HG02588 (cell line): Measurements from ENCODE around the gene SRGAP3.
"Not testable (repeated sequence)": the region's sequence is repeated elsewhere in the genome, so short reads cannot be mapped to it uniquely, and the experiment has no call there.

Source experiments
- ATAC-seq: cut with Tn5 transposase; IDR thresholded peaks from one replicate; pipeline ENCODE4 v1.9.1; 2021; ENCODE audit warnings: mild to moderate bottlenecking, moderate library complexity; ENCODE audit not compliant: unreplicated experiment

The SRGAP3 gene

GRCh38 chr3:9249273-9250192 lies at the start of gene SRGAP3:
TSS of gene SRGAP3 (minus strand) at chr3:9249646. CDS start at chr3:9248951, 695 bp downstream.
- peak; percentile 100 for ATAC-seq

- no peak for ATAC-seq
Observed at GRCh38 chr3:9298236-9298635, 48.8 kb upstream of the SRGAP3 start.

DNA sequence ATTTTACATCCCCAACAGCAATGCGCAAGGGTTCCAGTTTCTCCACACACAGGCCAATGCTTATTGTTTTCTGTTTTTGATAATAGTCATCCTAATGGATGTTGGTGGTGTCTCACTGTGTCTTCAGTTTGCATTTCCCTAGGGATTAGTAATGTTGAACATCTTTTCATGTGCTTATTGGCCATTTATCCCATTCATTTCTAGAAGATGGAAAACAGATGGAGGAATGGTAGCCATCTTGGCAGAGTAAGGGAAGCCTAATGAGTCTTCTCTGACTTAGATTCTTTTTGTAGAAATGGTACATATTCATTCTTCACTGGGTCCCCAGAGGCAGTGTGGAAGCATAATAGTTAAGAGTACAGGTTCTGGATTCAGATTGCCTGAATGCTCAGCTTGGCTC lies 46.8 kb upstream of the SRGAP3 start:
- ATAC-seq = no peak

DNA sequence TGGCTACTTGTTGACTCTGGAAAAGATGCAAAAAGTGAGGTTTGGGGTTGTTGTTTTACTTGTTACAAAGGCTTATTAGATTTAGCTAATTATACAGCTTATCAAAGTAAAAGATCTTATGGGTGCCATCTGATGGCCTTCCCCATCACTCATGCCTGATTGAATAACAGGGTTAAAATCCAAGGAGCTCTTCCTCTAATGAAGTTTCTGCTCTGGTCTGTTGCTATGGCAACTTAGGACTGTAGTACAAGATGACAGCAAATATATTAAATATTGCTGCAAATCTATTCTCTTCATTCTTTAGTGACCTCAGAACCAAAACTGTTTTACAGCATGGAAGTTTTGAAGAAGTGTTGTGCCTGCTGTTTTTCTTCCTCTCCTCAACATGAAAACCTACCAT lies 45.6 kb upstream of the SRGAP3 start:
- no peak for ATAC-seq

DNA sequence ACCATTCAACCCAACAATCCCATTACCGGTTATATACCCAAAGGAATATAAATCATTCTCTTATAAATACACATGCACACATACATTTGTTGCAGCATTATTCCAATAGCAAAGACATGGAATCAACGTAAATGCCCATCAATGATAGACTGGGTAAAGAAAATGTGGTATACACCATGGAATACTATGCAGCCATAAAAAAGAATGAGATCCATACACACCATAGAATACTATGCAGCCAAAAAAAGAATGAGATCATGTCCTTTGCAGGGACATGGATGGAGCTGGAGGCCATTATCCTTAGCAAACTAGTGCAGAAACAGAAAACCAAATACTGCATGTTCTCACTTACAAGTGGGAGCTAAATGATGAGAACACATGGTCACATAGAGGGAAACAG lies 44.5 kb upstream of the SRGAP3 start:
- ATAC-seq = not testable (repeated sequence)

DNA sequence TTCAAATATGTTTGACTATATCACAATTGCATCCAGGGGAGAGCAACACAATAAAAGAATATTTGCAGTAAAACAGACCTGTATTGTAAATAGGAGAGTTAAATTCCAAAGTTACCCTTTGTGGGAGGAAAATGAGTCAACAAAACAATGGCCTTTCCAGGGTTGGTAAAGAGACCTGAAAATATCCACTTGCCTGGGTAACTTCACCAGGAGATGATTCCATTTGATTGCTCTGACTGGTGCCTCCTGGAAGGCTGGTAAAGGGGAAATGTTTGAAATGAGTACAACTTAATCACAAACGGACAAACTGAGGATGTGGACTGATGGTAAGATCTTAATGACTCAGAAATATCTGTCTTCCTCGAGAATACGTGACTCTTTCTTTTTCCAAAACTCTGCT lies 43.6 kb upstream of the SRGAP3 start:
- ATAC-seq = no peak

DNA sequence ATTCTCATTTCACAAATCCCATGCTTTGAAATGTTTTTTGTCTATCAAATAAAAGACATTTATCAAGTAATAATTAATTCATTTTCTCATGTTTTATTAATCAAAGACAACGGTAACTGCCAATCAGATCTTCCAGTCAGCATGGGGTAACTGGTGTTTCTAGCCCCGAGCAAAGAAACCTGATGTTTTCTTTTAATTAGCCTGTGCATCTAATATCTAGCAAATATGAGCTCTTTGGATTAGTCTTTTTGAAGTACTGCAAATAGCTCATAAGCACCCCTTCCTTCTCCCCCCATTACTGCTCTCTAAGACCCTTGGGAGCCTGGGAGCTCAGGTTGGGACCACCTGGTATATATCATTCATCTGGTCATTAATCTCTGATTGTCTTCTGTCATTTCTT lies 43.1 kb upstream of the SRGAP3 start:
- no peak for ATAC-seq

DNA sequence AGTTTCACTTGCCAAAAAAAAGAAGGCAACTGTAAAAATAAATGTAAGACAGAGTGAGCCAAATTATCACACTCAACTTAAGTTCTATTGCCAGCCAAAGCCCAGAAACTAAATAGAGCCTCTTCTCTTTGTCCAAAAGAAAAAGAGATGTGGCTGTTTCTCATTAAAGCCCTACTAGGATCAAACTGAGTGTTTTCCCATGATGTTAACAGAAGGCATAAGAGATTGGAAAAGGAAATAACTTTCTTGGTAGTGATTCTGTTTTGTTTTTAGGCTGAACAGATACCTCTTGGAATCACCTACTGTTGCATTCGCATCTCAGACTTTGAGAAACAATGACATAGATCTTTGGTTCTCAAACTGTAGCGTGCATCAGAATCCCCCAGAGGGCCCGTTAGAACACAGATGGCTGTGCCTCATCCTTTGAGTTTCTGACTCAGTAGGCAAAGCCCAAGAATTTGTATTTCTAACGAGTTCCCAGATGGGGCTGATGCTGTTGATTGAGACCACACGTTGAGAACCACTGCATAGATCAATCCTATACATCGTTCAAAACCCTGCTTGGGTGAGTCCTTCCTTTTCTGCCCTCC lies 42.5 kb upstream of the SRGAP3 start:
- no peak for ATAC-seq

DNA sequence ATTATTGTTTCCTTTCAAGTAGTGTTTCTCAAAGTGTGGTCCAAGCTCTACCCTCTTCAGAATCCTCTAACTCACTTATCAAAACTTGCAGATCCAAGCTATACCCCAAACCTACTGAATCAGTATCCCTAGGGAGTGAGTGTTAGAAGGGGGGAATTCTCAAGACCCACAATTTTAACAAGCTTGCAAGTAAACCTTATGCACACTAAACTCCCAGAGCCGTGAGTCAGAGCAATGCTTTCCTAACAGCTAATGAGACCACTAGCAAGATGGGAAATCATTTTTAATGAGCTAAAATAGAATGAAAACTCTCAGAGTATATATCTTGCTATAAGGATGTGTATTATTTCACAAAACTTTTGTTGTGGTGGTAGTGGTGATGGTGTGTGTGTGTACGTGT lies 41.1 kb upstream of the SRGAP3 start:
- no peak for ATAC-seq

- not testable (repeated sequence) for ATAC-seq
Observed at GRCh38 chr3:9281533-9281932, 32.1 kb upstream of the SRGAP3 start.

DNA sequence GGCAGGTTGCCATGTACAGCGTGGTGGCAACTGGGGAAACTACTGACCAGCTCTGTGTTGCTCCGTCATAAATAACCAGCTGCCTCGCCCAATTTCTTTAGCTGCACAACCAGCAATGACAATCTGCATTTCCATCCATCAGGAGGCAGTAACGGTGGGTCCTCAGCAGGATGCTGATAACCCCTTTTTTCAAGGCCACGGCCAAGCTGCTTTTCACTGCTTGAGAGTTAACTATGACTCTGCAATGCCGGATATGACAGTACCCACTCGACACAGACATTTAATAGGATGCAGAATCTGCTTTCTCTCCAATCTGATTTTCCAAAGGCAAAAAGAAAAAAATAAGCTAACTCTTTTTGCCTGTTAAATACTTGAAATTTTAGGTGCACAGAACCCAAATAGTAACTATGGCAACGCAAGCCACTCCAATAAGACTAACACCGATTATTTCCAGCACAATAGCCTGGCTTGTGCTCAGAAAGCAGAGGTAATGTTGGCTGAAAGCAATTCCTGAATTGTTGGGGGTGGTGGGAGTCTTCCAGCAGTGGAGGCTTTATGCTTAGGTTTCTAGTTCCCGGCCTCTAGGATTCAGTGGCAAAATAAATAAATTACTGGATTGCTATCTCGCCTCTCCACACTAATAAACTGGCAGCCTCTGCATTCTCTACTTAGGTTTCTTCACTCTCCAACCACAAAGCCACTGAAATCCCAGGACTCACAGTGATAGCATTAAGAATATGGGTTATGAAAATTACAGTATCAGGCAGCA lies 31.2 kb upstream of the SRGAP3 start:
- ATAC-seq = no peak

DNA sequence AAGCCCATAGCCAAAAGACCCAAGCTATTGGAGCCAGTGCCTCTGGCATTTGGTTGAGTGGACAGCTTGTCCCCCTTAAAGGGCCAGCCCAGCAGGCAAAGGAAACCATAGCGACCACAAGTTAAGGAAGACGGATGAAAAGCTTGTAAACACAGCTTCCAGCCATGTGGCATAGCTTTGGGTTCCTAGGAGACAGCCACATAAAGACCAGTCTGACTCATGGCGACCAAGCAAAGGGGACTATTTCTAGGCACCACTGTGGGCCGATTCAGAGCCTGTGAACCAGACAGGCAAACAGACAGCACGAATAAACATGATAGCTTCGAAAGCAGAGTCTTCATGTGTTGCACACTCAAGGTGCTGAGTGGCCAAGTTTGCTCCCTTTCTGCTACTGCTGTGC lies 30.5 kb upstream of the SRGAP3 start:
- ATAC-seq = no peak

DNA sequence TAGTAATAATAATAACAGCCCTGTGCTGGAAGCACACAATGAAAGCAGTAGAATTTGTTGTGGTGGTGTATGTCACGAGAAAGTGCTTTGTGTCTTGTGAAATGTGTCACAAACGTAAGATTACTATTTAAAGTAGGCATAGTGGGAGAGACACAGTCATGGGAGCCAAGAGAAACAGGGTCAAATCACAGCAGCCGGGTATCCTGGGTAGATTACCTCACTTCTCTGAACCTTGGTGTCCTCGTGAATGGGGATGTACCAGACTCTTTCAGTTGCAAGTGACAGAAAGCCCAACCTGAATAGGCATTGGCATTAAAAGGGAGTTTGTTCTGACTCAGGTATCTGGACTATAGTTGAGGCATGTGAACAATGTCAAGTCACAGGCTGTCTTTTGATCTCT lies 29.1 kb upstream of the SRGAP3 start:
- no peak for ATAC-seq

GRCh38 chr3:9278085-9278484 lies 28.6 kb upstream of the SRGAP3 start:
- ATAC-seq = no peak

- ATAC-seq = no peak
Observed at GRCh38 chr3:9276761-9277370, 27.4 kb upstream of the SRGAP3 start.

- no peak for ATAC-seq
Observed at GRCh38 chr3:9271903-9272302, 22.5 kb upstream of the SRGAP3 start.

DNA sequence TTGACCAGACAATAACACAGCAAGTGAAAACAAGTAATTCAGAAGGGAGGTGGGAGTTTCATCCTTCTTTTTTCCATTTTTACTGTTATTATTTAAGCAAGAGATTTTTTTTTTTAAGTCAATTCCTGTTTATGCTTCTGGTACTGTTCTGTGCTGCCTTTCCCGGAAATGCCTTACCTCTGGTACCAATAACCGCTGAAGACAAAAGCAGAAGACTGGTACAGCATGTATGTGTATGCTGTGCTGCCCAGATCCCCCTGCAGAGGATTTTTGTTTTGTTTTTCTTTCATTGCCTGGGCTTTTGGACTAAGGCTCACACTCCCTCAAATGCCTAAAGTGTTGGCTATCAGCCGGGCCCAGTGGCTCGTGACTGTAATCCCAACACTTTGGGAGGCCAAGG lies 21.3 kb upstream of the SRGAP3 start:
- ATAC-seq = no peak

- ATAC-seq = no peak
Observed at GRCh38 chr3:9266716-9267115, 17.3 kb upstream of the SRGAP3 start.

DNA sequence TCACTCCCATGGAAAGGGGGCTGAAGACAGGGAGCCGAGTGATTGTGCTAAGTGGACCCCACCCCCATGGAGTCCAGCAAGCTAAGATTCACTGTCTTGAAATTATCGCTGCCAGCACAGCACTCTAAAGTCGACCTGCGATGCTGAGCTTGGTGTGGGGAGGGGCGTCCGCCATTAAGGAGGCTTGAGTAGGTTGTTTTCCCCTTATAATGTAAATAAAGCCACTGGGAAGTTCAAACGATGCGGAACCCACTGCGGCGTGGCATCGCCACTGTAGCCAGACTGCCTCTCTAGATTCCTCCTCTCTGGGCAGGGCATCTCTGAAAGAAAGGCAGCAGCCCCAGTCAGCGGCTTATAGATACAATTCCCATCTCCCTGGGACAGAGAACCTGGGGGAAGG lies 10.9 kb upstream of the SRGAP3 start:
- ATAC-seq = no peak

GRCh38 chr3:9257092-9257491 lies 7.6 kb upstream of the SRGAP3 start:
- no peak for ATAC-seq

GRCh38 chr3:9255976-9256375 lies 6.5 kb upstream of the SRGAP3 start:
- ATAC-seq = no peak
